ENCODE results near the gene MYBPC3.

Gene MYBPC3

GRCh38 chr11:47306484-47306844 is 46.0 kb downstream of the MYBPC3 start:
- DNase-seq (ENCODE audit: extremely low read depth, insufficient read length) = no peak
- no peaks in the 10 kb centered on the region for H3K27me3 ChIP-seq (replicated peaks; ENCODE audit: control insufficient read depth, insufficient read depth, low read length)
- no peak for TF ChIP-seq CTCF (IDR thresholded peaks at IDR 0.05; ENCODE audit: insufficient read depth, low read length, poor library complexity, severe bottlenecking)
- peaks cover 34% of the 10 kb centered on the region for H3K36me3 ChIP-seq (ENCODE audit: control insufficient read depth, insufficient read depth, low read length)
- H3K4me3 ChIP-seq (replicated peaks; ENCODE audit: low read depth, low read length) = no peak overlapping the region

- no peak overlapping the region for H3K4me3 ChIP-seq (replicated peaks; ENCODE audit: low read depth, low read length)
- no peaks in the 10 kb centered on the region for H3K27me3 ChIP-seq (replicated peaks; ENCODE audit: control insufficient read depth, insufficient read depth, low read length)
- no peak for TF ChIP-seq CTCF (IDR thresholded peaks at IDR 0.05; ENCODE audit: insufficient read depth, low read length, poor library complexity, severe bottlenecking)
- H3K36me3 ChIP-seq (ENCODE audit: control insufficient read depth, insufficient read depth, low read length) = peaks cover 29% of the 10 kb centered on the region
- no peak for DNase-seq (ENCODE audit: extremely low read depth, insufficient read length)
Observed at GRCh38 chr11:47305734-47306483, 46.6 kb downstream of the MYBPC3 start.

GRCh38 chr11:47302853-47303252 is 49.6 kb downstream of the MYBPC3 start:
- Histone ChIP-seq H3K27me3 (replicated peaks; ENCODE audit: control insufficient read depth, insufficient read depth, low read length) (no peaks in the 10 kb centered on the region), H3K36me3 (ENCODE audit: control insufficient read depth, insufficient read depth, low read length) (peaks cover 21% of the 10 kb centered on the region), H3K4me3 (replicated peaks; ENCODE audit: low read depth, low read length) (no peak overlapping the region)
- DNase-seq (ENCODE audit: extremely low read depth, insufficient read length) = no peak
- no peak for TF ChIP-seq CTCF (IDR thresholded peaks at IDR 0.05; ENCODE audit: insufficient read depth, low read length, poor library complexity, severe bottlenecking)

- Histone ChIP-seq H3K36me3 (ENCODE audit: control insufficient read depth, insufficient read depth, low read length) (peaks cover 4% of the 10 kb centered on the region), H3K27me3 (replicated peaks; ENCODE audit: control insufficient read depth, insufficient read depth, low read length) (no peaks in the 10 kb centered on the region)
- TF ChIP-seq CTCF (IDR thresholded peaks at IDR 0.05; ENCODE audit: insufficient read depth, low read length, poor library complexity, severe bottlenecking) = no peak
Observed at GRCh38 chr11:47299078-47299477, 53.4 kb downstream of the MYBPC3 start.

GRCh38 chr11:47296045-47296444 is 56.5 kb downstream of the MYBPC3 start:
- H3K36me3 ChIP-seq (ENCODE audit: control insufficient read depth, insufficient read depth, low read length) = peaks cover 15% of the 10 kb centered on the region
- H3K4me3 ChIP-seq (replicated peaks; ENCODE audit: low read depth, low read length) = no peak overlapping the region
- no peaks in the 10 kb centered on the region for H3K27me3 ChIP-seq (replicated peaks; ENCODE audit: control insufficient read depth, insufficient read depth, low read length)
- no peak for TF ChIP-seq CTCF (IDR thresholded peaks at IDR 0.05; ENCODE audit: insufficient read depth, low read length, poor library complexity, severe bottlenecking)
- no peak for DNase-seq (ENCODE audit: extremely low read depth, insufficient read length)

More at GRCh38 chr11:47299078-47299477, 53.4 kb downstream of the MYBPC3 start:
- DNase-seq (ENCODE audit: extremely low read depth, insufficient read length) = no peak
- H3K4me3 ChIP-seq (replicated peaks; ENCODE audit: low read depth, low read length) = no peak overlapping the region

- Histone ChIP-seq H3K36me3 (ENCODE audit: control insufficient read depth, insufficient read depth, low read length) (peaks cover 18% of the 10 kb centered on the region), H3K4me3 (replicated peaks; ENCODE audit: low read depth, low read length) (no peak overlapping the region), H3K27me3 (replicated peaks; ENCODE audit: control insufficient read depth, insufficient read depth, low read length) (no peaks in the 10 kb centered on the region)
- no peak for TF ChIP-seq CTCF (IDR thresholded peaks at IDR 0.05; ENCODE audit: insufficient read depth, low read length, poor library complexity, severe bottlenecking)
- no peak for DNase-seq (ENCODE audit: extremely low read depth, insufficient read length)
Observed at GRCh38 chr11:47295385-47295784, 57.1 kb downstream of the MYBPC3 start.
